IPS-18c (cell line): ENCODE results near the gene PCDHA7.
A peak's percentile ranks its signal among the peaks of the same experiment; 100 is the strongest.
"Not testable (repeated sequence)": the region's sequence is repeated elsewhere in the genome, so short reads cannot be mapped to it uniquely, and the experiment has no call there.

ENCODE experiments used
- H3K4me3 ChIP-seq: 2 replicates; pipeline ENCODE4 v1.7.0; 2013; ENCODE audit warnings: low read depth, mild to moderate bottlenecking, low read length, moderate library complexity; ENCODE audit not compliant: insufficient read depth
- H3K9me3 ChIP-seq: one replicate; pipeline ENCODE4 v1.6.1; 2013; ENCODE audit warnings: mild to moderate bottlenecking, low read length, moderate library complexity; ENCODE audit not compliant: control insufficient read depth, insufficient read depth

PCDHA7 gene

DNA sequence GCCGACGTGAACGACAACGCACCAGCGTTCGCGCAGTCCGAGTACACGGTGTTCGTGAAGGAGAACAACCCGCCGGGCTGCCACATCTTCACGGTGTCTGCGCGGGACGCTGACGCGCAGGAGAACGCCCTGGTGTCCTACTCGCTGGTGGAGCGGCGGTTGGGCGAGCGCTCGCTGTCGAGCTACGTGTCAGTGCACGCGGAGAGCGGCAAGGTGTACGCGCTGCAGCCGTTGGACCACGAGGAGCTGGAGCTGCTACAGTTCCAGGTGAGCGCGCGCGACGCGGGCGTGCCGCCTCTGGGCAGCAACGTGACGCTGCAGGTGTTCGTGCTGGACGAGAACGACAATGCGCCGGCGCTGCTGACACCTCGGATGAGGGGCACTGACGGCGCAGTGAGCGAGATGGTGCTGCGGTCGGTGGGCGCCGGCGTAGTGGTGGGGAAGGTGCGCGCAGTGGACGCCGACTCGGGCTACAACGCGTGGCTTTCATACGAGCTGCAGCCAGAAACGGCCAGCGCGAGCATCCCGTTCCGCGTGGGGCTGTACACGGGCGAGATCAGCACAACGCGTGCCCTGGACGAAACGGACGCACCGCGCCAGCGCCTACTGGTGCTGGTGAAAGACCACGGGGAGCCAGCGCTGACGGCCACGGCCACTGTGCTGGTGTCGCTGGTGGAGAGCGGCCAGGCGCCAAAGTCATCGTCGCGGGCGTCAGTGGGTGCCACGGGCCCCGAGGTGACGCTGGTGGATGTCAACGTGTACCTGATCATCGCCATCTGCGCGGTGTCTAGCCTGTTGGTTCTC lies 16.0 kb downstream of the PCDHA7 start:
- H3K4me3 ChIP-seq, H3K9me3 ChIP-seq: not testable (repeated sequence)

DNA sequence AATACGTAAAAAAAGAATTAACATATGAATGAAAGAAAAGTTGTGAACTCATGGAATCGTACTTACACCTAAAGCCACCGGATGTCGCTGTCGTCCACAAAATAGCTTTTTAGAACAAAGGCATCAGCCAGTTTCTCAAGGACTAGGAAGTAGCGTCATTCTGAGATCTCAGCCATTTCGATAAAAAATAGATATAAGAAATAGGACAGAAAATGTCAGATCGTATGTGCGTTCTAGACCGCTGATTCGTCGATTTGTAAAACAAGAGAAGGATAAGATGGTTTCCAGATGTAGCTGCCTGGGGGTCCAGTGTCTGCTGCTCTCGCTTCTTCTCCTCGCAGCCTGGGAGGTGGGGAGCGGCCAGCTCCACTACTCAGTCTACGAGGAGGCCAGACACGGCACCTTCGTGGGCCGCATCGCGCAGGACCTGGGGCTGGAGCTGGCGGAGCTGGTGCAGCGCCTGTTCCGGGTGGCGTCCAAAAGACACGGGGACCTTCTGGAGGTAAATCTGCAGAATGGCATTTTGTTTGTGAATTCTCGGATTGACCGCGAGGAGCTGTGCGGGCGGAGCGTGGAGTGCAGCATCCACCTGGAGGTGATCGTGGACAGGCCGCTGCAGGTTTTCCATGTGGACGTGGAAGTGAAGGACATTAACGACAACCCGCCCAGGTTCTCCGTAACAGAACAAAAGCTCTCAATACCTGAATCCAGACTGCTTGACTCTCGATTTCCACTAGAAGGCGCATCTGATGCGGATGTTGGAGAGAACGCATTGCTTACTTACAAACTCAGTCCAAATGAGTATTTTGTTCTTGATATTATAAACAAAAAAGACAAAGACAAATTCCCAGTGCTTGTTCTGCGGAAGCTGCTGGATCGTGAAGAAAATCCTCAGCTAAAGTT lies 22.0 kb downstream of the PCDHA7 start, which contains the start of gene PCDHA10:
PCDHA10 (plus strand) TSS at position 126 of the 903 bp plus-strand sequence; CDS start at position 278, 152 bp downstream.
- Histone ChIP-seq H3K9me3 (no peaks in the 10 kb centered on the region), H3K4me3 (peak within 1 kb of the TSS; percentile 28; the same call in 1 of the 2 replicates)

DNA sequence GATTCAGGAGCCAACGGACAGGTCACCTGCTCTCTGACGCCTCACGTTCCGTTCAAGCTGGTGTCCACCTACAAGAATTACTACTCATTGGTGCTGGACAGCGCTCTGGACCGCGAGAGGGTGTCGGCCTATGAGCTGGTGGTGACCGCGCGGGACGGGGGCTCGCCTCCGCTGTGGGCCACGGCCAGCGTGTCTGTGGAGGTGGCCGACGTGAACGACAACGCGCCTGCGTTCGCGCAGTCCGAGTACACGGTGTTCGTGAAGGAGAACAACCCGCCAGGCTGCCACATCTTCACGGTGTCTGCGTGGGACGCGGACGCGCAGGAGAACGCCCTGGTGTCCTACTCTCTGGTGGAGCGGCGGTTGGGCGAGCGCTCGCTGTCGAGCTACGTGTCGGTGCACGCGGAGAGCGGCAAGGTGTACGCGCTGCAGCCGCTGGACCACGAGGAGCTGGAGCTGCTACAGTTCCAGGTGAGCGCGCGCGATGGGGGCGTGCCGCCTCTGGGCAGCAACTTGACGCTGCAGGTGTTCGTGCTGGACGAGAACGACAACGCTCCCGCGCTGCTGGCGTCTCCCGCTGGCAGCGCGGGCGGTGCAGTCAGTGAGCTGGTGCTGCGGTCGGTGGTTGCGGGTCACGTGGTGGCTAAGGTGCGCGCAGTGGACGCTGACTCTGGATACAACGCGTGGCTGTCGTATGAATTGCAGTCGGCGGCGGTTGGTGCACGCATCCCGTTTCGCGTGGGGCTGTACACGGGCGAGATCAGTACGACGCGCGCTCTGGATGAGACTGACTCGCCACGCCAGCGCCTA lies 23.3 kb downstream of the PCDHA7 start:
- H3K9me3 ChIP-seq: peaks cover 3% of the 10 kb centered on the region
- H3K4me3 ChIP-seq: no peak overlapping the region

DNA sequence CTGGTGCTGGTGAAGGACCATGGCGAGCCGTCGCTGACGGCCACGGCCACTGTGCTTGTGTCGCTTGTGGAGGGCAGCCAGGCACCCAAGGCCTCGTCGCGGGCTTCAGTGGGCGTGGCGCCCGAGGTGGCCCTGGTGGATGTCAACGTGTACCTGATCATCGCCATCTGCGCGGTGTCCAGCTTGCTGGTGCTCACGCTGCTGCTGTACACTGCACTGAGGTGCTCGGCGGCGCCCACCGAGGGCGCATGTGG lies 23.8 kb downstream of the PCDHA7 start:
- no peak overlapping the region for H3K4me3 ChIP-seq
- H3K9me3 ChIP-seq: peaks cover 3% of the 10 kb centered on the region

DNA sequence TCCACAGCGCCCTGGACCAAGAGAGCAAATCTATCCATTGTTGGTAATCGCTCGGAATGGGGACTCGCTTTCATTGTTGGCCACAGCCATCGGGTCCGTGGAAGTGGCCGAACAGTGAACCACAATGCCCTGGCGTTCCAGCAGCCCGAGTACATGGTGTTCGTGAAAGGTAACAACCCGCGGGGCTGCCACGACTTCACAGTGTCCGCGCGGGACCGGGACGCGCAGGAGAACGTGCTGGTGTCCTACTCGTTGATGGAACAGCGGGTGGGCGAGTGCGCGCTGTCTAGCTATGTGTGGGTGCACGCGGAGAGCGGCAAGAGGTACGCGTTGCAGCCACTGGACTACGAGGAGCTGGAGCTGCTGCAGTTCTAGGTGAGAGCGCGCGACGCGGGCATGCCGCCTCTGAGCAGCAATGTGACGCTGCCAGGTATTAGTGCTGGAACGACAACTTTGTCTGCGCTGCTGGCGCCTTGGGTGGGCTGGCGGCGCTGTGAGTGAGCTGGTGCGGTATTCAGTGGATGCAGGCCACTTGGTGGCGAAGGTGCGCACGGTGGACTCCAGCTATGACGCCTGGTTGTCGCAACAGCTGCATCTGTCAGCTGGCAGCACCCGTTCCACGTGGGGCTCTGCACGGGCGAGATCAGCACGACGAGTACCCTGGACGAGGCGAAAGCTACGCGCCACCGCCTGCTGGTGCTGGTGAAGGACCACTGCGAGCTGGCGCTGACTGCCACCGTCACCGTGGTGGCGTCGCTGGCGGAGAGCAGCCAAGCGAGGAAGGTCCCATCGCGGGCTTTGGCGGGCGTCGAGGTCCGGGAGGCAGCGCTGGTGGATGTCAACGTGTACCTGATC lies 28.6 kb downstream of the PCDHA7 start:
- H3K9me3 ChIP-seq: peaks cover 3% of the 10 kb centered on the region
- no peak overlapping the region; the same call in 1 of the 2 replicates for H3K4me3 ChIP-seq

DNA sequence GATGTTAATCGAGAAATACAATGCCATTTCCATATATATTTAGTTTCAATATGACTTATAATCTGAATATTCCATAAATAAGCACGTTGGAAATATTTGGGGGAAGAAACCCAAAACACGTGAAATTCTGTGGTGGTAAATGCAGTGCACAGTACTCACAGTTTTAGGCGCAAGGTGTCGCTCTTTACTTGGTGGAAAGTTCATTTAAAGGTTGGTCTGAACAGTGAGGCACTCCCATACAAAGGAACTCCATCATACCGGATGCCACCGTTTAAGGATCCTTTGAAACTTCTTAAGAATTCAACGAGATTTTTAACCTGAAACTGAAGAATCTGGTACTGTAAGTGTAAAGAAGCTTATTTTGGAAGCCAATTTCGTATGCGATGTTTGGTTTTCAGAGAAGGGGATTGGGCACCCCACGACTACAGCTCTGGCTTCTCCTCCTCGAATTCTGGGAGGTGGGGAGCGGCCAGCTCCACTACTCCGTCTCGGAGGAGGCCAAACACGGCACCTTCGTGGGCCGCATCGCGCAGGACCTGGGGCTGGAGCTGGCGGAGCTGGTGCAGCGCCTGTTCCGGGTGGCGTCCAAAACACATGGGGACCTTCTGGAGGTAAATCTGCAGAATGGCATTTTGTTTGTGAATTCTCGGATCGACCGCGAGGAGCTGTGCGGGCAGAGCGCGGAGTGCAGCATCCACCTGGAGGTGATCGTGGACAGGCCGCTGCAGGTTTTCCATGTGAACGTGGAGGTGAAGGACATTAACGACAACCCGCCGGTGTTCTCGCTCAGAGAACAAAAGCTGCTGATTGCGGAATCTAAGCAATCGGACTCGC lies 34.9 kb downstream of the PCDHA7 start, which contains the start of gene PCDHA11:
PCDHA11 (plus strand) TSS at position 237 of the 834 bp plus-strand sequence; CDS start at position 384, 147 bp downstream.
- Histone ChIP-seq H3K4me3 (peak within 1 kb of the TSS; percentile 45), H3K9me3 (no peaks in the 10 kb centered on the region)

DNA sequence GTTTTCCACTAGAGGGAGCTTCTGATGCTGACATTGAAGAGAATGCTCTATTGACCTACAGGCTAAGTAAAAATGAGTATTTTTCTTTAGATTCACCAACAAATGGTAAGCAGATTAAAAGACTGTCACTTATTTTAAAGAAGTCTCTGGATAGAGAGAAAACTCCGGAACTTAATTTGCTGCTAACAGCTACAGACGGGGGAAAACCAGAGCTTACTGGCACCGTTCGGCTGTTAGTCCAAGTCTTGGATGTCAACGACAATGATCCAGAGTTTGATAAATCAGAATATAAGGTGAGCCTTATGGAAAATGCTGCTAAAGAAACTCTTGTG lies 35.5 kb downstream of the PCDHA7 start:
- Histone ChIP-seq H3K4me3 (peak overlapping the region; percentile 45), H3K9me3 (no peaks in the 10 kb centered on the region)

DNA sequence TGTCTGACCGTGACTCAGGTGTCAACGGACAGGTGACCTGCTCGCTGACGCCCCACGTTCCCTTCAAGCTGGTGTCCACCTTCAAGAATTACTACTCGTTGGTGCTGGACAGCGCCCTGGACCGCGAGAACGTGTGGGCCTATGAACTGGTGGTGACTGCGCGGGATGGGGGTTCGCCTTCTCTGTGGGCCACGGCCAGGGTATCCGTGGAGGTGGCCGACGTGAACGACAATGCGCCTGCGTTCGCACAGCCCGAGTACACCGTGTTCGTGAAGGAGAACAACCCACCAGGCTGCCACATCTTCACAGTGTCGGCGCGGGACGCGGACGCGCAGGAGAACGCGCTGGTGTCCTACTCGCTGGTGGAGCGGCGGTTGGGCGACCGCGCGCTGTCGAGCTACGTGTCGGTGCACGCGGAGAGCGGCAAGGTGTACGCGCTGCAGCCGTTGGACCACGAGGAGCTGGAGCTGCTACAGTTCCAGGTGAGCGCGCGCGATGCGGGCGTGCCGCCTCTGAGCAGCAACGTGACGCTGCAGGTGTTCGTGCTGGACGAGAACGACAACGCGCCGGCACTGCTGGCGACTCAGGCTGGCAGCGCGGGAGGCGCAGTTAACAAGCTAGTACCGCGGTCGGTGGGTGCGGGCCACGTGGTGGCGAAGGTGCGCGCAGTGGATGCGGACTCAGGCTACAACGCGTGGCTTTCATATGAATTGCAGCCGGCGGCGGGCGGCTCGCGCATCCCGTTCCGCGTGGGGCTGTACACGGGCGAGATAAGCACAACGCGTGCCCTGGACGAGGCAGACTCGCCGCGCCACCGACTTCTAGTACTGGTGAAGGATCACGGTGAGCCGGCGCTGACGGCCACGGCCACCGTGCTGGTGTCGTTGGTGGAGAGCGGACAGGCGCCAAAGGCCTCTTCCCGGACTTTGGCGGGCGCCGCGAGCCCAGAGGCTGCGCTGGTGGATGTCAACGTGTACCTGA lies 36.4 kb downstream of the PCDHA7 start:
- Histone ChIP-seq H3K9me3 (no peaks in the 10 kb centered on the region), H3K4me3 (no peak overlapping the region)

DNA sequence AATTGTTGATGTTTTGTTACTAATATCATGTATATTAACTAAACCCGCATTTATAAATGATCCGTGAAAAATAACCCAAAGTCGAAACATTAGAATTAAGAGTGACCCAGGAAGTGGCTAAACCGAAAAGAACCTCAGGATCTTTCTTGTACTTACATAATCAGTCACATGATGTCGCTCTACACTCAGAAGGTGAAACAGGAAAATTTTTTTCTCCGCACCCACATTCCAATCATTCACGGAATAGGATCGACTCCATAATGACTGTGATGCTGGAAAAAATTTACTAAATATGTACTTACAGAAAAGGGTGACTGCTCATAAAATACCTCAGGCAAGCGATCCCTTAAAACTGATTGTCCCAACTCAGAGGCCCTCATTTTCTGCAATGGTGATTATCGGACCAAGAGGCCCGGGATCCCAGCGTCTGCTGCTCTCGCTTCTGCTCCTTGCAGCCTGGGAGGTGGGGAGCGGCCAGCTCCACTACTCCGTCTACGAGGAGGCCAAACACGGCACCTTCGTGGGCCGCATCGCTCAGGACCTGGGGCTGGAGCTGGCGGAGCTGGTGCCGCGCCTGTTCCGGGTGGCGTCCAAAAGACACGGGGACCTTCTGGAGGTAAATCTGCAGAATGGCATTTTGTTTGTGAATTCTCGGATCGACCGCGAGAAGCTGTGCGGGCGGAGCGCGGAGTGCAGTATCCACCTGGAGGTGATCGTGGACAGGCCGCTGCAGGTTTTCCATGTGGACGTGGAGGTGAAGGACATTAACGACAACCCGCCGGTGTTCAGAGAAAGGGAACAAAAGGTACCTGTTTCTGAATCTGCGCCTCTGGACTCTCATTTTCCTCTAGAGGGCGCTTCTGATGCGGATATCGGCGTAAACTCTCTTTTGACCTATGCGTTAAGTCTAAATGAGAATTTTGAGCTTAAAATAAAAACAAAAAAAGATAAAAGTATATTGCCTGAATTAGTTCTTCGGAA lies 41.3 kb downstream of the PCDHA7 start, which contains the start of gene PCDHA12:
PCDHA12 (plus strand) TSS at position 224 of the 981 bp plus-strand sequence; CDS start at position 389, 165 bp downstream.
- Histone ChIP-seq H3K4me3 (peak within 1 kb of the TSS; percentile 47; the same call in 1 of the 2 replicates), H3K9me3 (no peaks in the 10 kb centered on the region)

DNA sequence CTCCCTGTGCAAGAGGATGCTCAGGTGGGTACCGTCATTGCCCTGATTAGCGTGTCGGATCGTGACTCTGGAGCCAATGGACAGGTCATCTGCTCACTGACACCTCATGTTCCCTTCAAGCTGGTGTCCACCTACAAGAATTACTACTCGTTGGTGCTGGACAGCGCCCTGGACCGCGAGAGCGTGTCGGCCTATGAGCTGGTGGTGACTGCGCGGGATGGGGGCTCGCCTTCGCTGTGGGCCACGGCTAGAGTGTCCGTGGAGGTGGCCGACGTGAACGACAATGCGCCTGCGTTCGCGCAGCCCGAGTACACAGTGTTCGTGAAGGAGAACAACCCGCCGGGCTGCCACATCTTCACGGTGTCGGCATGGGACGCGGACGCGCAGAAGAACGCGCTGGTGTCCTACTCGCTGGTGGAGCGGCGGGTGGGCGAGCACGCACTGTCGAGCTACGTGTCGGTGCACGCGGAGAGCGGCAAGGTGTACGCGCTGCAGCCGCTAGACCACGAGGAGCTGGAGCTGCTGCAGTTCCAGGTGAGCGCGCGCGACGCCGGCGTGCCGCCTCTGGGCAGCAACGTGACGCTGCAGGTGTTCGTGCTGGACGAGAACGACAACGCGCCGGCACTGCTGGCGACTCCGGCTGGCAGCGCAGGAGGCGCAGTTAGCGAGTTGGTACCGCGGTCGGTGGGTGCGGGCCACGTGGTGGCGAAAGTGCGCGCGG lies 42.6 kb downstream of the PCDHA7 start:
- not testable (repeated sequence) for H3K4me3 ChIP-seq, H3K9me3 ChIP-seq

DNA sequence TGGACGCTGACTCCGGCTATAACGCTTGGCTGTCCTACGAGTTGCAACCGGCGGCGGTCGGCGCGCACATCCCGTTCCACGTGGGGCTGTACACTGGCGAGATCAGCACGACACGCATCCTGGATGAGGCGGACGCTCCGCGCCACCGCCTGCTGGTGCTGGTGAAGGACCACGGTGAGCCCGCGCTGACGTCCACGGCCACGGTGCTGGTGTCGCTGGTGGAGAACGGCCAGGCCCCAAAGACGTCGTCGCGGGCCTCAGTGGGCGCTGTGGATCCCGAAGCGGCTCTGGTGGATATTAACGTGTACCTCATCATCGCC lies 43.2 kb downstream of the PCDHA7 start:
- Histone ChIP-seq H3K9me3 (no peaks in the 10 kb centered on the region), H3K4me3 (no peak overlapping the region)

DNA sequence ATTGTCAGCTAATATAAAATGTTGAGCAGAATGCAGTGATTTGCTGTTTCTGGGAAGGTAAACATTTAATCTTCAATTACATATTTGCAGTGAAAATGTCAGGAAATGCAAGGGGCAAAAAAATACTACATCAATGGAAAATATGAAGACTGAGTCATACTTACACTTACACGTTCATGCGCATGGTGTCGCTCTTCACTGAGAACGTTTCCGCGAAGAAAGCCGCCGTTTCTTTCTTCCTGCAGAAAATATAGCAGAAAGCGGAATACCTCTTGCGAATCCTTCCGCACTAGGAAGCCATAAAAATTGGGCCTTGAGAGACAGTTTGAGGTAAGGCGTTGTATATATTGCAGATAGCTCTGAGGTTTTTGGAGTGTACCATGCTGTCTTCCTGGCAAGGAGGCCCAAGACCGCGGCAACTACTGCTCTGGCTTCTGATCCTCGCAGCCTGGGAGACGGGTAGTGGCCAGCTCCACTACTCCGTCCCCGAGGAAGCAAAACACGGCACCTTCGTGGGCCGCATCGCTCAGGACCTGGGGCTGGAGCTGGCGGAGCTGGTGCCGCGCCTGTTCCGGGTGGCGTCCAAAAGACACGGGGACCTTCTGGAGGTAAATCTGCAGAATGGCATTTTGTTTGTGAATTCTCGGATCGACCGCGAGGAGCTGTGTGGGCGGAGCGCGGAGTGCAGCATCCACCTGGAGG lies 48.0 kb downstream of the PCDHA7 start, which contains the start of gene PCDHA13:
PCDHA13 (plus strand) TSS at position 236 of the 702 bp plus-strand sequence; CDS start at position 381, 145 bp downstream.
- no peak within 1 kb of the TSS for H3K4me3 ChIP-seq
- H3K9me3 ChIP-seq: no peaks in the 10 kb centered on the region

DNA sequence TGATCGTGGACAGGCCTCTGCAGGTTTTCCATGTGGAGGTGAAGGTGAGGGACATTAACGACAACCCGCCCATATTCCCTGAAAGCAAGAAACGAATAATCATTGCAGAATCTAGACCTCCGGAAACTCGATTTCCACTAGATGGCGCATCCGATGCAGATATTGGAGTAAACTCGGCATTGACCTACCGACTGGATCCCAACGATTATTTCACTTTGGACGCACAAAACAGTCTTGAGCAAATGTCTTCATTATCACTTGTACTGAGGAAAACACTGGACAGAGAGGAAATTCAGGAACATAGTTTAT lies 48.5 kb downstream of the PCDHA7 start:
- Histone ChIP-seq H3K4me3 (no peak overlapping the region), H3K9me3 (no peaks in the 10 kb centered on the region)
